Ammon's horn (tissue), 1 donor: ENCODE results near the gene RTEL1.
"Not testable (repeated sequence)": the region's sequence is repeated elsewhere in the genome, so short reads cannot be mapped to it uniquely, and the experiment has no call there.

Experiments
- DNase-seq: peaks from one replicate; pipeline ENCODE4 v3.0.0-alpha.2; 2016; ENCODE audit warnings: low spot score

Gene RTEL1

DNA sequence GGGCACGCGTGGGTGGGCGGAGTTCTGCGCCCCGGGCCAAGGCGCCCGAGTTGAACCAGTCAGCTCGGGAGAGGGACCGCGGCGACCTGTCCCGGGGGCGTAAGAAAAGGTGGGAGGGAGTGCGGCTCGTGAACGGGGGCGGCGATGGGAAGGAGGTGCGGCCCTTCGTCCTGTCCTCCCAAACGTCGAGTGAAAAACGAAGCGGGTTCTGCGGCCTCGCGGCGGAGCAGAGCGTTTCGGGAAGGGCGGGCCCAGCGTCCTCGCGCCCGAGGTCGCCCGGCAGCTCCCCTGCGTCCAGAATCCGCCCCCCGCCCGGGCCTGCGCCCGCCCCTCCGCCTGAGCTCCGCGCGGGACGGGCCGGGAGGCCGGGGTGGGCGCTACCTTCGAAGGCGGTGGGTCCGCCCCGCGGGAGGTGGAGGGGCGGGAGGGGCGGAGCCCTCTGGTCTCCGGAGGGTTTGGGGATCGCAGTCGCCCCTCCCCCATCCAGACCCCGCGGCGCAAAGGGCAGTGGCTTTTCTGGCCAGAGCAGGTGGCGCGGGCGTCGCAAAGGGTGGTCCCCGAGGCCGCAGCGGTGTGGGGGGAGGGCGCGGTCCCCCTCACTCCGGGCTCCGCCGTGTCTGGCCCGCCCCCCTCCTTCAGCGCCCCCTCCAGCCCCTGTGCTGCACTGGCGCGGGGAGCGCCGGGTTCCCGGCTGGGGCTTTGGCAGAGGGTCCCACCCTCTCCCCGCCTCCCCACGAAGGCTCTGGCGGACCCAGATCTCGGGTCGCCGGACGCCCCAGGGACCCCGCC lies 5.7 kb upstream of the RTEL1 start:
- no peak for DNase-seq

DNA sequence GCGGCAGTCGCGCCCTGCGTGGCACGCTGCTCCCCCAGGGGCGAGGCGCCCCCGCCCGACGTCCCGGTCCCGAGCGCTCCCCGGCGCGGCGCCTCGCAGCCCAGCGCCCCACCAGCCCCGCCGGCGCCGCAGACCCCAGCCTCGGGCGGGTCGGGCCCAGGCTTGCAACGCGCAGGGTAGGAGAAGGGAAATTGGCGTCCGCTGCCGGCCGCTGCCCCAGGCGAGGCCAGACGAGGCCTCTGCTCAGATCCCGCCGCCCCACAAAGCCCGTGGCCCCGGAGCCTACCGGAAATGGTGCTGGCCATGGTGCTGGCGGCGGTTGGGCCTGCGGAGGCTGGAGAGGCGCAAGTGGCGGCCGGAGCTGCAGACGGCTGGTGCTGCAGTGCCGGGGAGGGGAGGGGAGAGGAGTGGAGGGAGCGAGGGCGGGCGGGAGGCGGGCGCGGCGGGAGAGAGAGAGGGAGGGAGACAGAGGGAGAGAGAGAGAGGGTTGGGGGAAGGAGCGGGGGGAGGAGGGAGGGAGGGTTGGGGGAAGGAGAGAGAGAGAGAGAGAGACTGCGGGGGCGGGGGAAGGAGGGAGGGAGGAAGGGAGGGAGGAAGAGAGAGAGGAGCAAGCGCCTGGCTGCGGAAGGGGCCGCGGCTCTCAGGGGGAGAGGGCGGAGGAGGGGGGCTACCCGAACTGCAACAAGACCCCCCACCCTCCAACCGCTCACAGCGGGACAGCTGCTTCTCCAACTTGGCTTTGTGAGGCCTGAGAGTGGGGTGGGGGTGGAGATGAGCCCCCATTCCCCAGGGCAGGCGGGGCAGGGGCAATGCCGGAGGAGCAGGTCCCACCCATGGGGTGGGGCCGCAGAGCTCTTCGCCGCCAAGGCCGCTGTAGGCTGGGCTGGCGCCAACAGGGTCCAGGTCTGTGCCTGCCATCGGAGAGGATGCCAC lies 4.8 kb upstream of the RTEL1 start, which contains the start of gene STMN3:
TSS of gene STMN3 (minus strand) at position 384 of the 933 bp plus-strand sequence. CDS start at position 305, 79 bp downstream.
- peak; percentile 93 for DNase-seq

- DNase-seq, result no peak
These were observed 4.0 kb upstream of the RTEL1 start for GRCh38 chr20:63653974-63654668.

DNA sequence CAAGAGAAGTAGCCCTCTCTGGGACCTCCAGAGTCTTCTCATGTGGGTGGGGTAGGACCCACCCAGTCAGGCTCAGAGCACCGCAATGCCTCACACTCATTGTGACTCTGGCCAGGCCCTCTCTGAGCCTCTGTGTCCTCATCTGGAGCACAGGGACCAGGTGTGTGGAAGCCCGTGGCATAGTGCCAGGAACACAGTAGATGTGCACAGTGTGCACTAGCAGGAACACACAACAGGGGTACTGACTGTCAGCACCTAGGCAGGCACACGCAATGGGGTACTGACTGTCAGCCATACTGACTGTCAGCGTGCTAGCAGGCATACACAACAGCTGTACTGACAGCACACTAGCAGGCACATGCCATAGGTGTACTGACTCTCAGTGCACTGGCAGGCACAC lies 2.9 kb upstream of the RTEL1 start:
- DNase-seq, result no peak

DNA sequence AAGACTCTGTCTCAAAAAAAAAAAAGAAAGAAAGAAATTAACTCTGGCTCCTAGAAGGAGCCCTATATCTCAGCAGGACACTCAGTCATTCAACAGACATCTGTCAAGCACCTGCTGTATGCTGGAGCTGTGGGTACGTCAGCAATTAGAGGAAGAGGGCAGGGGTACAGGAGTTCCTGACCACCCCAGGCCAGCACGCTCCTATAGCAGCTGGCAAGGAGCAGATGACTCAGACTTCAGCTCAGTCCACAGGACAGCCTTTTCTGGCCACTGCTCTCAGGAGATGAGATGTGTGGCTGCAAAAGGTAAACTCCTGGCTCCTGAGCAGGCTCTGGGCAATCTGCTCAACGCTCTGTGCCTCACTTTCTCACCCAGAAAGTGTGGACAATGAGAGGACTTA lies 1.7 kb upstream of the RTEL1 start:
- DNase-seq, result no peak

DNA sequence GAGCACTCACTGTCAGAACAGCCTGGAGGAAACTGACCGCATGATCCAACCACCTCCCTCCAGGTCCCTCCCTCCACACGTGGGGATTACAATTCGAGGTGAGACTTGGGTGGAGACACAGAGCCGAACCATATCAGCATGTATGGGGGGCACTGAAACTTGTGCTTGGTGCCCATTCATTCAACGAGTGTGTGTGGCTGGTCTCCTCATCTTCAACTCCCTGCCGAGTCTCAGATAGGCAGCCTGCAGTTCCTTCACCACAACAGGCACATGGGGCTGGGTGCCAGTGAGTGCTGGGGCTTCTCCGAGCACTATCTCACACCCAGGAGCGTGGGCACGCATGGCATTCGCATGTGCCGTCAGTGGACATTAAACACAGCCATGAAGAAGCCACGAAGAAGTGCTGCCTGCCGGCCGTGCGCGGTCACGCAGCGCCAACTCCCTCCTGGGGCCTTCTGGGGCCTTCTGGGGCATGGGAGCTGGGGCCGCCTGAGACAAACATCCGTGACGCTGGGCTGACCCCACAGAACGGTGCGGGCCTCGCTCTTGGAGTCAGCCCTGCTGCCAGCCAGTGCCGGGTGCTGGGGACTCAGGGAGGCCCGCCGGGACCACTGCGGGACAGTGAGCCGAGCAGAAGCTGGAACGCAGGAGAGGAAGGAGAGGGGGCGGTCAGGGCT lies 714 bp upstream of the RTEL1 start:
- no peak for DNase-seq

DNA sequence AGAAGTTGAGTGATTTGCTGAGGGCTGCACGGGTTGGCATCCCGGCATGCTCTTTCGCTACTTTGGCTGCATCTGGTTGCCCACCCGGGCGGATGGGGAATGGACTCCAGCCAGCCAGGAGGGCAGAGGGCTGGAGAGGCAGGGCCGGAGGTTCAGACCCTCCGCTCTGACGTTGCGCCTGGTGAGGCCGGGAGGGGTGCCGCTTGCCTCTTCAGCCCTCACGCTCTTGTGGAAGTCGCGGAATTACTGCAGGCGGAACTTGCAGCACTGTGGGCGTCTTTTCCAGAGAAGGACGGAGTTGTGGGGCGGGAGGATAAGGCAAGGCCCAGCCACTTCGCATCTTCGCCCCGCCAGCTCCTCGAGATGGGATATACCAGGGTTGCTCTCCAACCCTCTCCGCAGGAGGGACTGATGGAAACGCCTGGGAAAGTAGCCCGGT lies 656 bp downstream of the RTEL1 start:
- DNase-seq, result no peak

- no peak for DNase-seq
These were observed 1.3 kb downstream of the RTEL1 start for GRCh38 chr20:63659370-63659769.

GRCh38 chr20:63660174-63660573 lies 2.1 kb downstream of the RTEL1 start:
- not testable (repeated sequence) for DNase-seq

- no peak for DNase-seq
These were observed 2.5 kb downstream of the RTEL1 start for GRCh38 chr20:63660622-63661021.

- DNase-seq, result no peak
These were observed 3.0 kb downstream of the RTEL1 start for GRCh38 chr20:63661108-63661507.

DNA sequence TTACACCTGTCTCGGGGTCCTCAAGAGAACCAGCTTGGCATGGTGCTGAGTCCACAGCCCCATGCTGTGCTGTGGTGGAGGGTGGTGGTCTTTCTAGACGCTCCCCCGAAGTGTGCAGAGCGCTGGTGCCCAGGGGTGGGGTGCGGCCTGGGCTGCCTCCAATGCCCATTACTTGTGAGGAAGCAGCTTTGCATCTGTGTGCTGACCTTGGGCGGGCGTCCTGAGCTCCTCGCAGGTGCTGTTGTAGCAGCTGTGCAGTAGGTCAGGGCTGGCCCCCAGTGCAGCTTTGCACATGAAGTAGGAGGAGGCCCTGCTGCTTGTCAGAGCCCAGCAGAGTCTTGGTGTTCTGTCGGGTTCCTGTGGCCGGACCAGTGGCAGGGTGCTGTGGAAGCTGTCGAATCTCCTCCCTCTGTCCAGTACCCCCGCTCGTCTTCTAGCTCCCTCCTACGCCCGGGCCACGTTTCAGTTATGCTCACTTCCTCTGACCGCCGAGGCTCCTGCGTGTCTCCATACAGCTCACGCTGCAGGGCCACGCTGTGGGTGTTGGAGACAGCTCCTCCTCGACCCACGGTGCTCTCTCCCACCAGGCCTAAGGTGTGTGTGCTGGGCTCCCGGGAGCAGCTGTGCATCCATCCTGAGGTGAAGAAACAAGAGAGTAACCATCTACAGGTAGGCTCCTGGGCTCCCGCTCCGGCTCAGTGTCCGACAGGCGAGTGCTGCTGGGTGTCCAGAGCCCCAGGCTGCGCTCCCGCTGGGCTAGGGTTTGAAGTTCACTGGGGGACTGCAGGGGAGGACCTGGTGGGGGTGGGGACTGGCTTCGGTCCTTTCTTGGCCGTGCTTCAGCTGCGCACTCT lies 4.1 kb downstream of the RTEL1 start:
- no peak for DNase-seq

DNA sequence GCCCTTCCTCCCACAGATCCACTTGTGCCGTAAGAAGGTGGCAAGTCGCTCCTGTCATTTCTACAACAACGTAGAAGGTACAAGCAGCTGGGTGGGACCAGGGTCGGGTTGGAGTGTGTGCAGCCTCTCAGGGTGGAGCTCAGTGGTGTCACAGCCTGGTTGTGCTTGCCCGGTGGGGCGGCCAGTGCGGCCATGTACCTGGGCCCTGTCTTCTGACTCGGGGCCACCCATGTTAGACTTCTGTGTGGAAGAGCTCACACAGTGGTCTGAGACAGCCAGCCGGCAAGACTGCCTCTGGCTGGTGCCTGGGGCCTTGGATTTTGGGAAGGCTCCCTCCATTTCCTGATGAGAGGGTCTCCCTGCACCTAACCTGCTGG lies 4.7 kb downstream of the RTEL1 start:
- no peak for DNase-seq

- no peak for DNase-seq
These were observed 5.4 kb downstream of the RTEL1 start for GRCh38 chr20:63663332-63664066.

DNA sequence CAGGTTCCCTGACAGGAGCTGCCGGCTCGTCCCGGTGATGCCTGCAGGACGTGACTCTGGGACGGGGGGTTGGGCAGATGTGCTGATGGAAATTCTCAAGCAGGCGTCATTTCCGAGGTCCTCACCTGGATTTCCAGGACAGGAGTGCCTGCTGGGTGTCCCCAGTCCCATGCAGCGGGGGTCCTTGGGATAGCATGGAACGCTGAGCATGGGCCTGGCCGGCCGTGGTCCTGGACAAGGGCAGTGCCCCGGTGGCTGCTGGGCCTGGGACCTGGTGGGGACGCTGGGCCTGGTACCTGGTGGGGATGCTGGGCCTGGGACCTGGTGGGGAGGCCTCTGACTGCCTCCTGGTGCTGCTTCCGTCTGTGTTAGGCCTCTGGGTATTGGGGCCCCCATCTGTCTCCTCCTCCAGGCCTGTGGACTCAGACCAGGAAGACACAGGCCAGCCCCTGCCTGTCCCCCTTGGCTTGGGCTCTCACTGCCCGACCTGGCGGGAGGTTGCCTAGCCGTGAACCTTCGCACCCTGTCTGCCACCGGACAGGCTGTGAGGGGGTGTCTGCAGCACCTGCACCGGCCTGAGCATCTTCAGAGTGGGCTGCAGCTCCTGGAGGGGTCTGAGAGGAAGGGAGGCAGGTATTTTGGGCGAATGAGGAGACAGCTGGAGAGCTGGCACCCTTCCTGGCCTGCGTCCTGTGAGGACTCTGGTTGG lies 6.2 kb downstream of the RTEL1 start:
- DNase-seq, result no peak

- DNase-seq, result peak; percentile 80
These were observed 6.9 kb downstream of the RTEL1 start for GRCh38 chr20:63664861-63665594.

GRCh38 chr20:63665708-63666107 lies 7.6 kb downstream of the RTEL1 start:
- no peak for DNase-seq

- DNase-seq, result no peak
These were observed 9.7 kb downstream of the RTEL1 start for GRCh38 chr20:63667858-63668257.

DNA sequence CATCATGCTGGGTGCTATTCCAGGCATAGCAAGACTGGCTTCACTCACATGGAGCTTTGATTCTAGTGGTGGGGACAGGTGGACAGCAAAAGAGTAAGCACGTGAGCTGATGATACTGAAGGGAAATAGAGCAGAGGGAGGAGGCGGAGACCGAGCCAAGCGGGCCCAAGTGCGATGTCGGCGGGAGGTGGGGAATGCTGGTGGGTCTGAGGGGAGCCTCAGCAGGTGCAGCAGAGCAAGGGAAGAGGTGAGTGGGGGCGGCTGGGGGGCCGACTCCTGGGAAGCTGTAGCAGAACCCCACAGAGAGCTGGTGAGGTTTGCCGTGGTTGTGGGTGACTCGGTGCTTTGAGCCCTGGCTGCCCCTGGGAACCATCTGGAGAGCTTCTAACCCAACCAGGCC lies 10.2 kb downstream of the RTEL1 start:
- DNase-seq, result no peak
